Head of caudate nucleus (tissue), 42 donors: ENCODE measurements around the gene GAS2L2.

Experiments used
- DNase-seq, 42 donors: peaks; one replicate each; pipeline versions ENCODE4 v3.0.0 to v3.0.0-alpha.2; 2020 to 2021; ENCODE audit warnings: mixed read lengths in 7 of 42
- intact Hi-C: fragments of 100-400 bp; cut with DNase I; formaldehyde crosslinking; loops from one replicate; pipeline ENCODE4 v1.15.0; 2022

The GAS2L2 gene

DNA sequence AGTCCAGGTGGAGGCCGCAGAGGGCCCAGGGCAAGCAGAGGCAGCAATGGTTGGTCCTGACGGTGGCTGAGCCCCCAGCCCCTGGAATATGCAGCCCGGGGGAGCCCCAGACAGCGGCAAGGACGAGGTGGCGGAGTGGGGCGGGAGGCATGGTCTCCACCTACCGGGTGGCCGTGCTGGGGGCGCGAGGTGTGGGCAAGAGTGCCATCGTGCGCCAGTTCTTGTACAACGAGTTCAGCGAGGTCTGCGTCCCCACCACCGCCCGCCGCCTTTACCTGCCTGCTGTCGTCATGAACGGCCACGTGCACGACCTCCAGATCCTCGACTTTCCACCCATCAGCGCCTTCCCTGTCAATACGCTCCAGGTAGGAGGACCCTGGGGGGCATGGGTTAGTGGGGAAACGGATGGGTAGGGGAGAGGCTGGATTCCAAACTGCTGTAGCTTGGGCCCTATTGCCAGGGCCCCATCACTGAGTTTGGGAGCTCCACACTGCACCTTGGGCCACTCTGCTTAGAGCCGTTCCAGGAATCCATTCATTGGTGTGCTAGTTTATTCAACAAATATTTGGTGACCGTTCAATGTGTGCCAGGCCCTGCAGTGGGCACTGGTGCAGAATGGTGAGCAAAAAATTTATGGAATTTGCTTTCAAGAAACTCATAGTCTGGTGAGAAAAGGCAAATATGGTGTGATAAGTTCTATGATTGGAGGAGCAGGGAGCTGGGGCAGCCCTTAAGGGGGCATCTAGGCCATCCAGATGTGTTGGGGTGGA, 17.8 kb downstream of the GAS2L2 start:
- intact Hi-C loops = no loop called here
- peak in 2 of 42 donors; percentile 35 to 43 for DNase-seq

- DNase-seq = peak in 2 of 42 donors; percentile 23 to 27
- intact Hi-C loops = no loop called here
These were observed 18.6 kb downstream of the GAS2L2 start for GRCh38 chr17:35734396-35734795.

DNA sequence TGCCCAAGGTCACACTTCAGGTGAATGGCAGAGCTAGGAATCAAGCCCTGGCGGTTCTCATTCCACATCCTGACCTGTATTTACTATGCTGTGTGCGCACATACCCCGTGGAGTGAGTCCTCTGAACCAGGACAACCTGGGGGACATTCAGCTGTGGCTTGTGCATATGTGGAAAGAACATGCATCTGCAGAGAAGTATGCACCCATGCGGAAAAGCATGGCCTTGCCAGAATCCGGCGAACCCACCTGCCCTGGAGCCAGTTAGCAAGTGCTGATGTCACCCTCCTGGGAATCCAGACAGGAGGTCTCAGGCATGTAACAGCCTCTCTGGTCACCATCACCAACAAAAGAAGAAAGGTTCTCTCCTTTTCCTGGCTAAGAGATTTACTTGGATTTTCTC, 19.7 kb downstream of the GAS2L2 start:
- intact Hi-C loops = no loop called here
- peak in 2 of 42 donors; percentile 19 to 21 for DNase-seq

- DNase-seq = peak in 1 of 42 donors; percentile 23
- intact Hi-C loops = no loop called here
These were observed 20.3 kb downstream of the GAS2L2 start for GRCh38 chr17:35732806-35733136.

GRCh38 chr17:35731917-35732805, 20.9 kb downstream of the GAS2L2 start:
- intact Hi-C loops = no loop called here
- DNase-seq = peak in 13 of 42 donors; percentile 27 to 57 (median 48)

DNA sequence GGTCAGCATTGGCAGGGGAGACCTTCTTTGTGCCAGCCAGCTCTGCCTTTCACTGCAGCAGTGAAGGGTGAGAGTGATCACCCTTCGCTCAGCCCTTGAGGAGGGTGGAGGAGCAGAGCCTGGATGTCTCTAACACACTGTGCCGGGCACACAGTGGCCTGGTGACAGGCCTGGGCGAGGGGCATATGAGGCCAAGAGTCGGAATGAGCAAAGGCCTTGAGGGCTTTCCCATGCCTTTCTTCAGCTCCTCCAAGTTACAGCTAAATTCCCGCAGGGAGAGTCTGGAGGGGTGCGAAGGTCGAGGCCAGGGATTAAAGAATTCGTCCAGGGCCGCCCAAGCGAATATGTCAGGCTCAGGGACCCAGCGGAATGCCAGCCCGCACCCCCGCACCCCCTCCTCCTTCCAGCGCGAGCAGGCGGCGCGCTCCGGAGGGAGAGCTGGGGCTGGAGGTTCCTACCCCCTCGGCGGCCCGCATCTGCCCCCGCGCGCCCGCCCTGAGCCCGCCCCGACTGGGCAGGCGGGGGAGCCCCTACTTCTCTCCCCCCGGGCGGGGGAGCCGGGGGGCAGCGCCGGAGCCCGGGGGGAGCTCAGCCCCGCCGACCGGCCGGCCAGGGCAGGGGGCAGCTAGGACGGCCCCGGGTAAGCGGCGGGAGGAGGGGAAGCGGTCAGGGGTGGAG, 21.7 kb downstream of the GAS2L2 start, which contains the start of gene RASL10B:
Gene RASL10B (plus strand): TSS at position 401 of the 678 bp plus-strand sequence. CDS start 3,546 bp downstream, outside the sequence.
- intact Hi-C loops = no loop called here
- peak; percentile 57 to 92 (median 82) for DNase-seq

- peak in 3 of 42 donors; percentile 11 to 29 (median 12) for DNase-seq
- intact Hi-C loops = no loop called here
These were observed 22.5 kb downstream of the GAS2L2 start for GRCh38 chr17:35730400-35731005.

DNA sequence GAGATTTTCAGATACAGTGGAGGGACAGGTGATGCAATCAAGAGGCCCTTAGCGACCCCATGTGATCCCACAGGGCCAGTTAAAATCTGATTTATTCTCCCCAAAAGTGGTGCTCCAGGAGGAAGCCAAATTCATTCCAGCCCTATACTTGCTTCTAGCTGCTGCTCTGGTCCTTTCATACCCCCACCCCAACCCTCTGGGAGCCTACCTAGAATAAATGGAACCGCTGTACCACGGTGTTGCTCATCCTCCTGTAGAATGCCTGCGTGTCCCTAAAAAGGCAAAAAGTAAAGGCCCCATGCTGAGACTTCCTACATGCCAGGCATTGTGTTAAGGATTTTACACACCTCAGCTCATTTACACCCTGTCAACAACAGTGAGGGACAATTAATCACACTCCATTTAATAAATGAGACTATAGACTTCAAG, 23.6 kb downstream of the GAS2L2 start:
- intact Hi-C loops = no loop called here
- DNase-seq = peak in 2 of 42 donors; percentile 21 to 25

DNA sequence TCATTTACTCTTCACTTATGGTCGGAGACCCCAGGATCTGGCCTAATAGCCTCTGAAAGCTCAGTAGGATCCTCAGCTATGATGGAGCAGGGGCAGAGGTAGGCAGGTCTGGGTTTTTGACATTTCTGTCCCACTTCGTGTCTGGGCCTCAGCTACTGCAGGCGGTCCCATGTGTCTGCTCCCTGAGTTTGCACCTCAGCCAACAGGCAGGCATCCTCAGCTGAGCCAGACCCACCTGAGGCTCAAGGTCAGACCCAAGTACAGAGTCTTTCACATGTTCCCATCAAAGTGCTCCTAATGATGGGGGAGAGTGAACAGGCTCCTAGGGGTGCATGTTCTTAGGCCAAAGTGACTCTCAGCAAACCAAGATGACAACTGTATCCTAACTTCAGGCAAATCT, 24.5 kb downstream of the GAS2L2 start:
- intact Hi-C loops = no loop called here
- DNase-seq = peak in 3 of 42 donors; percentile 13 to 39 (median 27)

DNA sequence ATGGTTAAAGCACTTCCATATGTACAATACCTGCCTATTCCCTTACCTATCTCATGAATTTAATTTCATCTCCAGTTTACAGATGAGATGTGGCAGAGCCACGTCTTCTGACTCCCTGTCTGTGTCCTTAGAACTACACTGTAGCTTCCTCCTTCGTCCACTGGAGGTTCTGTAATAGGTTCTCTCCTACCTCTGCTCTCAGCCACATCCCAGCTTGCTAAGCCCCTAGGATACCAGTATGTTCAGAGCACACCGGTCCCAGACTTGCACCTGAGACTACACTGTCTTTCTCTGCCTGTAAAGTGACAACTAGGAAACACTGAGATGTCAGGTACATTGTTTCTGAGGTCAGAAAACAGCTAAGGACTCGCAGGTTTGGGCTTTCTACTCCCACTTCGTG, 25.4 kb downstream of the GAS2L2 start:
- intact Hi-C loops = no loop called here
- peak in 2 of 42 donors; percentile 19 to 22 for DNase-seq

DNA sequence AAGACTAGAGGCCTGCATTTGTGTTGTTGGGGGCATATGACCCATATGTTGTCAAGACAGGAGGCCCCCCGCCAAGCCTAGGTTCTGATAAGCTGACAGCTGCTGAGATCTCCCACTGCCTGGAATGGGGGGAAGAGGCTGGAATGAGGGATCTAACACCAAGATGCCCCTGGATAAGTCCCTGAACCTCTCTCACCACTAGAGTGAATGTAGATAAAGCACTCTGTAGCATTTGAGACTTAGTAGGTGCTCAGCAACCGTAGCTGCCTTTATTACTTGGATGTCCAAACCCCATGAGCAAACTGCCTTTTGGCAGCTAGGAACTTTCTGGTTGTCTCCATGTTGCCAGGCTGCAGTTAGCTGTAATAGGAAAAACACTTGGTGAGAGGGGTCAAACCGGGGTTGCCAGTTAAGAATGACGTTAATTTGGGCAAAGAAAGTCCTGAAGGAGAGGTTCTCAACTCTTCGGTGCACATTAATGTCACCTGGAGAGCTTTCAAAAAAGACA, 26.0 kb downstream of the GAS2L2 start:
- intact Hi-C loops = no loop called here
- DNase-seq = peak in 1 of 42 donors; percentile 12

- peak in 2 of 42 donors; percentile 48 to 51 for DNase-seq
- intact Hi-C loops = no loop called here
These were observed 26.7 kb downstream of the GAS2L2 start for GRCh38 chr17:35726127-35726952.

DNA sequence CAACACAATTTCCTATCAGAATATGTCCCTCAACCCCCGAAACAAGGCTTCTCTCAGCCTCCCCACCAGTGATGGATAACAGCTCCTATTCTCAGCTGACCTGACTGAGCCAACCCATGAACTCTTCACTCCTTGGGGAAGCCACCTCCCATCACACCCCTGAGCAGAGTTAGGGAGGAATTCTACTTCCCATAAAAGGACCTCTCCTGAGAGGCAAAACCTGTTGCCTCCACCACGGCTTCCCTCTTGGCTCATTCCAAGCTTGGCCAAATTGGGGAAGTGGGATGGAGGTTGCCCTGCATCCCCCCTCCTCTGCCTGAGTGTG, 27.3 kb downstream of the GAS2L2 start:
- peak in 1 of 42 donors; percentile 10 for DNase-seq
- intact Hi-C loops = no loop called here

GRCh38 chr17:35725058-35725457, 28.0 kb downstream of the GAS2L2 start:
- DNase-seq = no peak
- intact Hi-C loops = no loop called here

GRCh38 chr17:35723735-35724134, 29.3 kb downstream of the GAS2L2 start:
- DNase-seq = no peak
- intact Hi-C loops = no loop called here

GRCh38 chr17:35717475-35717874, 35.6 kb downstream of the GAS2L2 start:
- intact Hi-C loops = no loop called here
- DNase-seq = no peak

- no peak for DNase-seq
- intact Hi-C loops = no loop called here
These were observed 36.1 kb downstream of the GAS2L2 start for GRCh38 chr17:35716897-35717465.

DNA sequence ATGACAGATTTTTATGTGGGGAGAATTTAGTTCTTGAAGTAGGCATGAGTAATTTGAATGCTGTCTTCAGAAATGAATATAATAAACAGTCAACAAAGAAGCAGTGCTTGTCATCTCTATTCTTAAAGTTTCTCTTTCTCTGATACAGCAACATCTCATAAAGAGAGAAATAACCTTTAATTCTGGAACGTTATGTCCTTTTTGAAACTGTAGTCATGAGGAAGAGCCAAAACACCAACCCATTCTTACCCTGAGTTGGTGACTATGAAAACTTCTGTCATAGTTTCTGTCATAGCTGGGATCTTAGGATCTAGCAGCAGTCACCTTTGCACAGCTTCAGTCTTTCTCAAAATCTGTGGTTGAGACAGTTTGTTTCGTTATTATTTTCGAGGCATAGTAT, 36.9 kb downstream of the GAS2L2 start:
- no peak for DNase-seq
- intact Hi-C loops = no loop called here
